DMS53 treated with DMSO at 0.1 percent for 48 hours (cell line): Measurements from ENCODE around the gene GGA2.
"Not testable (repeated sequence)": the region's sequence is repeated elsewhere in the genome, so short reads cannot be mapped to it uniquely, and the experiment has no call there.

Experiments
- DNase-seq: peaks from one replicate; lab custom pipeline; 2025; ENCODE audit not compliant: unreplicated experiment; lab: John Stamatoyannopoulos, UW

The GGA2 gene

DNA sequence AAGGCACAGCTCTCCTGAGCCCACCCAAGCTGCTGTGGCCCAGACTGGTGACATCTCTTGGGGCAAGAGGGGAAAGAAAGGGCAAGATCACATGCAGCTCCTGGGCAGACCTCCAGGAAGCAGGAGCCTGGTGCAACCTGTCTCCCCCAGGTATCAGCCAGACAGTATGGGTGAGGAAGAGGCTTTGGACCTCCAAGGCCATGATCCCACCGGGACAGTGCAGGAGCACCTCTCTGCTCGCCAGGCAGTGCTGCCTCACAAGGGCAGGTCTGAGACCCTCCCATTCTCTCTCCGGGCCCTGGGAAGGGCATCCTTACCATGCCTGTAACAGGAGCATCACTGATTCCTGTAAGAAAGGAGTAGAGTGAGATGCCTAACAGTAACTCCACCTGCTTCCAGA lies 31.7 kb downstream of the GGA2 start:
- no peak for DNase-seq

DNA sequence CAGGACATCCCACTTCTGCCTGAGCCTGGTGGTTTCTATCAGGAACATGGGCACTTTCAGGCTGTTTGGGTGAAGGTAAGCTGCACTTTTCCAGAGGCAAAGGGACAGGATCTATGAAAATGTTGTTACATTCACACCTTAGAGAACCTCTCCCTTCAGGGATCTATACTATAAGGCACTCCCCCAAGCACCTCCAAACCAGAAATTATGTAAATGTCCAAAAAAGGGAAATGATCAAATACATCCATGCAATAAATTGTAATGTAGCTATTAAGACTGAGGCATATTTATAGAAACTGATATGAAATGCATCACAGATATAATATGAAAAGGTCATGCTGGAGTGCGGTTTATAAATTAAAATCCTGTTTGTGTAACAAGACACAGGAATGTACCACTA lies 34.0 kb downstream of the GGA2 start:
- DNase-seq = no peak

DNA sequence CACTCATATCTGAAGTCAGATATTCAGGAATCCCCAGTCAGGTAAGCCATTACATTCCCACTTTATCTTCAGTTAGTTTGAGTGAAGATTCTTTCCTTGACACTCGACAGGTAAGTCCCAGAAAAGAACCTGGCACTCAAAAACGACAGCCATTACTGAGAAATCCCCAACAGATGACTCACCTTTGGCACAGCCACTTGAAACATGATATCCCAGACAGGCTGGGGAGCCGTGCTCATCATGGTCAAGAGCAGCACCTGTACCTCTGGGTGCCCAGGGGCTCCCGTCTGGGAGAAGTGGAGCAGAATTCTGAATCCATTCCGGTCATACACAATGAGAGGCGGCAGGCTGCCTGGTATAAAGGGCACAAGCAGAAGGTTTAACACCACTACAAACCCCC lies 40.5 kb downstream of the GGA2 start:
- peak; percentile 85 for DNase-seq

DNA sequence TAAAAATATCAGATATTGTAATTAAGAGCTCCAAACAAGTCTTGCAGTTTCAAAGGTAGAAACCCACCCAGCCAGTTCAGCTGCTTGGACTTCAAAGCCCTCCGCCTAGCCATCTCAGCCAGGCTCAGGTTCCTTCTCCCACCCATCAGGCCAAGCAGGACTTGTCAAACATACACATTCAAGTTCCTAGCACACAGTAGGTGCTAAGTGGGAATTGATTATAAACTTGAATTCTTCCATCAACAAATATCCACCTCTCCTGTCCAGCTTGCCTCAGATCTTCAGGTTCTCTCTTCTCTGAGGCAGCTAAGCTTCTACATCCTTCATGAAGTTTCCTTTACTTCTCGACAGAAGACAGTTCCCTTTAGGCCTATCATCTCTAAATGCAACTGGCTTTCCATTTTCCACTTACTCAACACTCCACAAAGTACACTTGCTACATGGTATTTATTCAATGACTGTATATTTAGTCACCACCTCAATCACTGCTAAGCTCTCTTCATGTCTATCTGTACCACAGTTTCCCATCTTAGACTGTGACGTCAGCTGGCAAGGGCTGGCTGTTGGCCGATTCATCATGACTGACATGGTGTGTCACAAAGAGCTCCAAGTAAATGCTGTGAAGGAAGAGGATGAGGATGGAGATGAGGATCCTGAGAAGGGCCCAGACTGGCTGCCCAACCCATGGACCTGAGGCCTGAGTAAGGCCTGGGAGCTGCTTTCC lies 44.0 kb downstream of the GGA2 start:
- DNase-seq = no peak

DNA sequence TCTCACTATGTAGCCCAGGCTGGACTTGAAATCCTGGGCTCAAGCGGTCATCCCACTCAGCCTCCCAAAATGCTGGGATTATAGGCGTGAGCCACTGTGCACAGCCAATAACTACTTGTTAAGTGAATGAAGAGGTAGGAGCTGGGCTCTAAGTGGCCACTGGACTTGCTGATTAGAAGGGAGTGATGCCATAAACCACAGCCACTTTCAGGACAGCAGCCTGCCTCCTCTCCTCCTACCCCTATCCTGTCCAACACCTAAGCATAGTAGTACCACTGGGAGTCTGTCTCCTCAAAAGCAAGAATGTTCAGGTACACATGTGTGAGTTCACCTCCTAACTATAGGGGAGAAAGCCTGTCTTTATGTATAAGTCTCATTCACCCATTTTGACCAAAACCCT lies 45.1 kb downstream of the GGA2 start:
- DNase-seq = no peak

DNA sequence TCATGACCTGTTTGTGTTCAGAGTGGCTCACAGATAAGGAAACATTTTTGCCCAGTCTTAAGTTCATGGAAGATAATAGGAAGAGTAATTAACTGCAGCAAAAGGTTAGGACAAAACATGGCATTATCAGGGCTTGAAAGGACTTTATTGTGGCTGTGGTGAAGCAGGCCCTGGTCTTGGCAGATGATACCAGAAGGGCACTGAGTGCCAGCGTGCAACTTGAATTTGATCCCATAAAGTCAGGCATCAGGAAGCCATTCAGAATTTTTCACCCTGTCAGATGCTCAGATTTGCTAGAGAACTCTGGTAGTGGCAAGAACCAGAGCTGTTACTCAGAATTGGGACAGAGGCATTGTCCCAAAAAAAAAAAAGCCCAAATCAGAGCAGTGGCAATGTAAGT lies 46.1 kb downstream of the GGA2 start:
- no peak for DNase-seq

DNA sequence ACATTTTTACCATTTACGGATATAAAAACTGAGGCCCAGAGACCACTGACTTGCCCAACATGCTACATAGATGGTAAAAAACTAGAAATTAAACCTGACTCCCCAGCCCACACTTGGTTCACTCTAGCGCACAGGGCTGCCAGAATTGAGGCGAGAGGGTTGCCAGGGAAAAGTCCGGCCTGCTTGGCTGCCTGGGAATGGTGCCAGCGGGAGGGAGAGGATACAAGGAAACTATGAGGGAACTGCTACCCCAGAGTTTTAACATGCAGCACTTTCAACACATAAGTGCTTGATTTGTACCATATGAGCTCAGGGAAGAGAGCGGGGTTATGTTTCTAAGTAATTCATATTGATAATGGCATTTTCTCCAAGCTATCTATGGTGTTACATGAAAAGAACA lies 47.3 kb downstream of the GGA2 start:
- DNase-seq = not testable (repeated sequence)

DNA sequence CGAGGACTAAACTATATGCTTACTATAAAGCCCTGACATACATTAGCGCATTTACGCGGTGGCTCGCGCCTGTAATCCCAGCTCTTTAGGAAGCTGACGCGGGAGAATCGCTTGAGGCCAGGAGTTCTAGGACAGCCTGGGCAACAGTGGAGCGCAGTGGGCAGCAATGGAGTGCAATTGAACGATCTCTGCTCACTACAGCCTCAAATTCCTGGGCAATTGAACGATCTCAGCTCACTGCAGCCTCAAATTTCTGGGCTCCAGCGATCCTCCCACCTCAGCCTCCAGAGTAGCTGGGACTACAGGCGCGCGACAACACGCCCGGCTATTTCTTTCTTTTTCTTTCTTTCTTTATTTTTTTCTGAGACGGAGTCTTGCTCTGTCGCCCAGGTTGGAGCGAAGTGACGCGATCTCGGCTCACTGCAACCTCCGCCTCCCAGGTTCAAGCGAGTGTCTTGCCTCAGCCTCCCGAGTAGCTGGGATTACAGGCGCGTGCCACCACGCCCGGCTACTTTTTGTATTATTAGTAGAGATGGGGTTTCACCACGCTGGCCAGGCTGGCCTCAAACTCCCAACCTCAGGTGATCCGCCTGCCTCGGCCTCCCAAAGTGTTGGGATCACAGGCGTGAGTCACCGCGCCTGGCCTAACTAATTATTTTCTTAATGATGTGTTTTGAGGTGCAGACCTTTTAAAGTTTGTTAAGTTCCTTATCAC lies 56.8 kb downstream of the GGA2 start:
- no peak for DNase-seq

DNA sequence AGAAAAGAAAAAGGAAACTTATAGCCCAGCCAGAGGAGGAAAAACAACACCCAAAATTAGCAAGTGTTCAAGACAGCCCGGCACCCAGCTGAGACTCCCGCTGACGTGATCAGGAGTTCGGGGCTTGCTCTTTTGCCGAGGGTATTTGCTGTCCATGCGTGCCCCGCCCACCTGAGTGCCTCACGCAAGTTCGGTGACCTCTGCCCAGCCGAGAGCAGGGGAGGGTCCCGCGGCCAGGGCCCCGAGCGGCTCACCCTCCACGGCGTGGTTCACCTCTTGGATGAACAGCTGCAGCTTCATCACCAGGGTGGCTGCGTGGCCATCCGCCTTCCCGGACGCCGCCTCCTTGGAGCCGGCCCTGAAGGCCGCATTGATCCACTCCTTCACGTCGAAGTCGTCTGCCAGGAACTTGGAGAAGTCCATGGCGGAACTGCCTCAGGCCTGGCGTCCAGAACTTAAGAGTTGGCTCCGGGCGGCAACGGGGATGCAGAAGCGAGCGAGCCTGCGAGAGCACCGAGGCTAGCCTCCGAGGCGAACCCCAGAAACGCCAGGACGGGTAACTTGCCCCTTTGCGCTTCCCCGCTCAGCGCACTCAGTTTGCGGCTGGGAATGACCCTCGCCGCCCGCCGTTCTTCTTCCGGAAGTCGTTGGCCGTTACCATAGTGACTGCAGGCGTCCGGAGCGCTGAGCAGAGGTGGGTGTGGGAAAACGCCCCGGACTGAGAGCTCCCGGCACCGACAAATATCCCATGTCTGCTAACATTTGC lies 57.5 kb downstream of the GGA2 start, which contains the start of gene COG7:
Gene COG7 (minus strand): TSS at position 618 of the 766 bp plus-strand sequence. CDS start 195 bp downstream, at position 423.
- peak; percentile 60 for DNase-seq

DNA sequence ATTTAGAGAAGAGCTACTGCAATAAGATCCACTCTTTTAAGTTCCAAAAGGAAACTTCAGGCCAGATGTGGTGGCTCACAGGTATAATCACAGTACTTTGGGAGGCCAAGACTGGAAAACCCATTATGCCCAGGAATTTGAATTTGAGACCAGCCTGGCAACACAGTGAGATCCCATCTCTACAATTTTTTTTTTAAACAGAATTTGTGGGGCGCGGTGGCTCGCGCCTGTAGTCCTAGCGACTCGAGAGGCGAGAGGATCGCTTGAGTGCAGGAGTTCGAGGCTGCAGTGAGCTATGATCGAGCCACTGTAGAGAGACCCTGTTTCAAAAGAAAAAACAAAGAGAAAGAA lies 58.1 kb downstream of the GGA2 start:
- DNase-seq = no peak

DNA sequence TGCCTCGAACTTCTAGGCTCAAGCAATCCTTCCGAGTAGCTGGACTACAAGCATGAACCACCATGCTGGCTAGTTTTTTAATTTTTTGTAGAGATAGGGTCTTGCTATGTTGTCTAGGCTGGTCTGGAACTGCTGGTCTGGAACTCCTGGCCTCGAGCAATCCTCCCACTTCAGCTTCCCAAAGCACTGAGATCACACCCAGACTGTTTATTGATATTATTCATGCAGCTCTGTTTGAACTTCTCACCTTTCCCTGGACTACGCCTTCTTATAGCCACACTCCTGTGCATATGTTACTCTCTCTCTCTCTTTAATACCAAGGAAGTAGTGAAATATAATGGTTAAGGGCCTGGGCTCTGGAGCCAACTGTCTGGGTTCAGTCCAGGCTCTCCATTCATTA lies 61.9 kb downstream of the GGA2 start:
- DNase-seq = peak; percentile 11

DNA sequence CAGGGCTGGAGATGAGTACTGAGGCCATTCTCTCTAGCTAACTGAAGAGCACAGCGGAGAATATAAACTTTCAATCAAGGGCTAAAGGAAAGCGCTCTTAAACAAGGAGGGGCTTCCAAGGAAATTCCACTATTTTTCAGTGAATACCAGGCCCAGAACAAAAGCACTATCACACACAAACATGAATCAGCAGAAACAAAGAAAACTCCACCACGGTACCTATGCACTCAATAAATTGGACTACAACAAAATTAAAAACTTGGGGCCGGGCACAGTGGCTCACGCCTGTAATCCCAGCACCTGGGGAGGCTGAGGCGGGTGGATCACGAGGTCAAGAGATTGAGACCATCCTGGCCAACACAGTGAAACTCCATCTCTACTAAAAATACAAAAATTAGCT lies 72.8 kb downstream of the GGA2 start:
- not testable (repeated sequence) for DNase-seq

DNA sequence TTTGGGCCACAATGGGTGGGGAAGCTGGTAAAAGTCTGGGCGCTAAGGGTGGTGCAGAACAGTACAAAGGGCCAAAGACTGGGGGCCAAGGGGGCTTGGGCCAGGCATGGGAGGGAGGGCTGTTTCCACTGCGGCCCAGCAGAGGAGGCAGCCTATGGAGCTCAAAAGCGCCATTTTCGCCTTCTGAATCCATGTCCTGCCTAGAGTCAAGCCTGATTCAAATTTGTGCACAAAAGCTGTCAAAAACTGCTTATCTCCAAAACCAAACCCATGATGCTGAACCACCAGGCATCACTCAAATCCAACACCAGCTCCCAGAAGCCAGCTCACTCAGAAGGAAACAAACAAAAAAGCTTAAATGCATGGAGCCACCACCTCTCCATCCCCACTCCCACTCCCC lies 73.3 kb downstream of the GGA2 start:
- no peak for DNase-seq

DNA sequence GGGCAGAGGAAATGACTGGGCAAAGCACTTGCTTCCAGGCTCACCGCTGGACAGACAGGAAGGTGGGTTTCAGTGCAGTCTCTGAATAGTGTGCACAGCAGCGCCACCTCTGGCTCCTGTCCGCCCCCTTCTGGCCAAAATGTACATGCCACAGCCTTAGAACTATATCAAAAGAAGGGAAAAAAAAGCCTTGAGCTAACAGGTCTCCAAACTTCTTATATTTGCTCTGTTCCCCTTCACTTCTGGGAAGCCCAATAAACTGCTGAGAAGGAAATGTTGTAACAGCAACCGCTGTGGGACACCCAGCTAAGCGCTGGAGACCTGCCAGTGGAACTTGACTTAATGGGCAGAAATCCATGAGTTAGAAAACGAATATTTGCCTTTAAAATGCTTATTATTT lies 74.8 kb downstream of the GGA2 start:
- peak; percentile 49 for DNase-seq

DNA sequence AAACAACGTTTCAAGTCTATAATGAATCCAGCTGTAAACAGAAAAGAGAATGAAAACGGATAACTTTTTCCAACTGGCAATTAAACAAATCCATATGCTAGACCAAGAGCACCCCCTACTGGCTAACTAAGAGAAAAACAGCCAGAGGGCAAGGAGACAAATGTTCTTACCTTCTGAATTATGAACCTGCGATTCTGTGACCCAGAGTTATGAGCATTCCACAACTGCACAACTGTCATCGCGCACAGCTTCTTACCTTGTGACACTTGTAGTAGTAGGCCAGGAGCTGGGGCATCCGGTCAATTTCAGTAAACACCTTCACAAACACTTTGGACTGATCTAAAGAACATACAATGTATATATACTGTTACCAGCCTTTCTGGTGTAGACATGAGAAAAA lies 75.9 kb downstream of the GGA2 start:
- DNase-seq = peak; percentile 54

DNA sequence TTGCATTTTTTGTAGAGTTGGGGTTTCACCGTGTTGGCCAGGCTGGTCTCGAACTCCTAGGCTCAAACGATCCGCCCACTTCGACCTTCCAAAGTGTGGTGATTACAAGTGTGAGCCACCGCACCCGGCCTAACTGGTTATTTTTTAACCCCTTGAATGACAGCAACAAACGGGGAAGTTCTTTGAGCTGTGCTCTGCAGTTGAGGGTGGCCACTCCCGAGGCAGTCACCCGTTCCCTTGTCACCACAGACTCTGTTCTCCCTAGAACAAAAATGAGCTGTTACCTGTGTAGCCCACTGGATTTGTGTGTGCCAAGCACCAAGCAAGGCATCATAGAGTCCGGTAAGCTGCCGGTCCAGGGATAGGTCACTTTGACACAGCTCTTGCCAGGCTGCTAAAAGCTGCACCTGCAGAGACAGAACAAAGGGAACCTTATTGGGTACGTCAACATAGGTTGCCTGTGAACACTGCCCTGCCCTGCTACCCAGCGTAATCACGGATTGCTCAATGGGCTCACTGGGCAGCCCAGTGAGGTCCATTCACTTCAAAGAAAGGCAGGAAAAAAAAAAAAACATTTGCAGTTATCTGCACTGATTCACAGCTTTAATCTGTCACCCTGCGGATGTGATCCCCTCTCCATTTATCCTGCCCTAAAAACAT lies 76.9 kb downstream of the GGA2 start:
- DNase-seq = no peak

DNA sequence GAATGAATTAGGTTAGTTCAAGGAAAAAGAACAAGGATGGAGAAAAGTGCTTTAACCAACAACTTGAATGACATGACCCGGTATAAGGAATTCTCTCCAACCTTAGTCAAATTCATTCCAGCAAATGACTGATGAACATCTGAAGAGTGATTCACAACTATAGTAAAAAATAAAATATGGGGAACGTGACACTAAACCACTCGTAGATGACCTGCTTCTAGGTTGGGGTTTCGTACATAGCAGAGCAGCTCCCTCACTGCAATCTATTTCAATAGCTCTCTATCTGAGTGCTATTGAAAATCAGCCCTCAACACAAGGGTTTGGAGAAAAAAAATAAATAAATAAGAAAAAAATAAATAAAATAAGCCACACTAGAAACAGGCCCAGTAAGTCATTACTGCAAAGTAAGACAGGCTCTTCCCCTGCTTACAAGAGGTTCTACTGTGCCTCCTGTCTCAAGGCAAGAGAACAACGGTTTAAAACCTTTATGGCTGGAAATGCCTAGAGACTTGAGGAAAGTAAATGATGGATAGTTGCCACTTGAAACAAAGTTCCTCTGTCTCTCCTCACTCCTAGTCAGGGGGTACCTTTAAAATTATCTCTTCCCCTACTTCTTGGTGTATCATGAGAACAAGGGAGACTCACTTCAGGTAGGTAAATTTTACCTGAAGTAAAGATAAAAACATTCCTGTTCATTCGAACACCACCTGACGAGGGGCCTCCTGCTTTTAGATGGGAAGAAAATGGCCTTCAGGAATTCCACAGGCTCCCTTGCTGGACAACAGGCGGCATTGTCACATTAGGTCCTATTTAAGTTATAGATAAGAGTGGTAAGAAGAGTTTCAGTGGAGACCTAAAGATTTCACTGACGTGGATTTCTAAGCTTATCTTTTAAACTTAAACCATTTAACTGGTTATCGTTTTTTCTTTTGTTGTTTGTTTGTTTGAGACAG lies 77.8 kb downstream of the GGA2 start:
- DNase-seq = no peak

DNA sequence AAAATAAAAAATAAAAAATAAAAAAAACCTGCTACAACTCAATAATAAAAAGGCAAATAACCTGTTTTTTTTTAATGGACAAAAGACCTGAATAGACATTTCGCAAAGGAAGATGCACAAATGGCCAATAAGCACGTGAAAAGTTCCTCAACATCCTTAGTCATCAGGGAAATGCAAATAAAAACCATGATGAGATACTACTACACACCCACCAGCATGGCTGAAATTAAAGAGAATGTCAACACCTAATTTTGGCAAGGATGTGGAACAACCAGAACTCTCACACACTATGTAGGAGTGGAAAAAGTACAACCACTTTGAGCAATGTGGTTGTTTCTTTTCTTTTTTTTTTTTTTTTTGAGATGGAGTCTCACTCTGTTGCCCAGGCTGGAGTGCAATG lies 81.9 kb downstream of the GGA2 start:
- DNase-seq = no peak

DNA sequence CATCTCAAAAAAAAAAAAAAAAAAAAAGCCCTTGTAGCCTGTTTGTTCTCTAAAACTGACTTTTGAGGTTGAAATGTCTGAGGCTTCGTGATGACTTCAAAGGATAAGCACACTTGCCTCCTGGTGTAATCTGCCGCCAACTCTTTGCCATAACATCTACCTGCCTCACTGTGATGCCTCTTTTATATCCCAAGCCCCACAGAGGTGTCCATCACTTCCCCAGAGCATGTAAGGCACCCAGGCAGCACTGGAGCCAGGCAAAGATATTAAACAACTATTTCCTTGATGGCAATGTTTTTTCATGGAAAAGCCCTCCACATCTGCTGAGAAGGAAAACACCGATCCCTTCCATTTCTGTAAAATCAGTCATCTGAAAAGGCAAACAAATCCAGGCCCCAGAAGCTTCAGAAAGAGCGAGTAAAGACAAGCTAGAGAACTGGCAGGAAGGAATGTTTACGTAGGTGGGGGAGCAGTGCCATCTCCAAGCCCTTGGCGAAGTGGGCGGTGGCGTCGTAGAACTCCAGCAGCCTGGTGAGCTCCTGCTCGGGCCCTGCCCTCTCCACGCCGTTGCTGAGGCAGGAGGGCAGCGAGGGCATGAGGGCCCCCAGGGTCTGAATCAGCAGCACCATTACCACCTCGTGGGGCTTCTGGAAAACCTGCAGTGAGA lies 85.9 kb downstream of the GGA2 start:
- peak; percentile 63 for DNase-seq
